ENCODE results near the gene PARP11.
"Not testable (repeated sequence)": the region's sequence is repeated elsewhere in the genome, so short reads cannot be mapped to it uniquely, and the experiment has no call there.

PARP11 gene

DNA sequence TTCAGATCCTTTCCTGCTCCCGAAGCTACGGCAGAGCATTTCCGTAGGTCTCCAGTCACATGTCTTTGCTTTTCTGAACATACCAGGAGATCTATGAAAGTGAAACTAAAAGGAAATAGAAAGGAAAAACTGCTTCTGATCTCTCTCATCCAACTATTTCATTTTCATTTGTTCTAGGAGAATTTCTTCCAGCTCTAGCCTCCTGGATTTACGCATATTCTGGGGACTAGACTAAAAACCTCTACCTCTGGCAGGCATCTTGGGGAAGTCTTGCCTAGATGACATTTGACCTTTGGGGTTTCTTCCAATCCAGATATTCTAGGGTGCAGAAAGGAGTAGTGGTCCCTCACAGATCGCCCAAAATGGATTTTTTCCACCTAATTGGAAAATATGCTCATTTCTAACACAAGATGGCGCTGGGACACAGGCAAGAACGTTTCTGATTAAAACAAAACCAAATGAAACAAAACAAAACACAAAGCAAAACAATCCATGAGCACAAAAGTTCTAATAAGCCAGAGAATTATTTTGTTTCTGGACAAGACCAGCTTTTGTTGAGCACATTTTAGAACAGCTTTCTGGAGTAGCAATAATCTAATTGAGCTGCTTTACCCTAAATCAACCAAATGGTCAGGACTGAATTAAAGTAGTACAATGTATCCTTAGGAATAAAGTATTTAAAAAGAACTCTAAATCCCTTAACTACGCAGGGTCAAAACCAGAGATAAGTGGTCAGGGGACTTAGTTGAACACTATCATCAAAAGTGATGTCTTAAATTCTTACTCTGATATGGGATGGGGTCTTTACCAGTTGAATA is 12.3 kb upstream of the PARP11 start:
- peak overlapping the region in 4 of 7 experiments; percentile 9 to 29 (median 15) for H3K4me3 ChIP-seq
- H3K27ac ChIP-seq: peak overlapping the region in 13 of 21 experiments; percentile 22 to 80 (median 49)

GRCh38 chr12:3884671-3885070 is 11.5 kb upstream of the PARP11 start:
- Histone ChIP-seq H3K4me3 (peak overlapping the region in 1 of 7 experiments; percentile 29), H3K27ac (peak overlapping the region in 5 of 21 experiments; percentile 39 to 63 (median 47))

- Histone ChIP-seq H3K27ac (no peak overlapping the region), H3K4me3 (no peak overlapping the region)
Observed at GRCh38 chr12:3882896-3883564, 9.8 kb upstream of the PARP11 start.

- H3K4me3 ChIP-seq: no peak overlapping the region
Observed at GRCh38 chr12:3882406-3882805, 9.2 kb upstream of the PARP11 start.

GRCh38 chr12:3881281-3881950 is 8.2 kb upstream of the PARP11 start:
- no peak overlapping the region for H3K27ac ChIP-seq
- no peak overlapping the region for H3K4me3 ChIP-seq

More at GRCh38 chr12:3882406-3882805, 9.2 kb upstream of the PARP11 start:
- H3K27ac ChIP-seq: no peak overlapping the region

- no peak overlapping the region for H3K4me3 ChIP-seq
- H3K27ac ChIP-seq: no peak overlapping the region
Observed at GRCh38 chr12:3879846-3880245, 6.6 kb upstream of the PARP11 start.

GRCh38 chr12:3871356-3871755 is 1.8 kb downstream of the PARP11 start:
- peak overlapping the region in 1 of 7 experiments; percentile 70 for H3K4me3 ChIP-seq
- H3K27ac ChIP-seq: peak overlapping the region in 2 of 21 experiments; percentile 29 to 95

- H3K4me3 ChIP-seq: peak overlapping the region in 2 of 7 experiments; percentile 5 to 7
- peak overlapping the region in 10 of 21 experiments; percentile 8 to 83 (median 52) for H3K27ac ChIP-seq
Observed at GRCh38 chr12:3869865-3870264, 3.3 kb downstream of the PARP11 start.

DNA sequence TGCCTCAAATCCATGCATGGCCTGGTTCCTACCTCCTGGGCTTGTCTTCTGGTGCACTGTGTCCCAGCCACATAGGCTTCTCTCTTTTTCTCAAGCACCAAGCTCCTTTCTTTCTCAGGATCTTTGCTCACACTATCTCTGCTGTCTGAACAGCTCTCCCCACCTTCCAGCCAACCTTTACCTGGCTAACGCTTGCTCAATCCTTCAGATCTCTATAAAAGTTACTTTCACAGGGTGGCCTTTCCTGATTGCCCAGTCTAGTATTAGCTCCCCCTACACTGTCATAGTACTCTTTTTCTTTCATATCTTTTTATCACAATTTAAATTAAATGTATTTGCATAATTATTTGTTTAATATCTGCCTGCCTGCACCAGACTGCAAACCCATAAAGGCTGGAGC is 3.8 kb downstream of the PARP11 start:
- H3K27ac ChIP-seq: peak overlapping the region in 7 of 21 experiments; percentile 14 to 83 (median 50)
- peak overlapping the region in 1 of 7 experiments; percentile 7 for H3K4me3 ChIP-seq

- Histone ChIP-seq H3K27ac (no peak overlapping the region), H3K4me3 (no peak overlapping the region)
Observed at GRCh38 chr12:3863756-3864155, 9.4 kb downstream of the PARP11 start.

DNA sequence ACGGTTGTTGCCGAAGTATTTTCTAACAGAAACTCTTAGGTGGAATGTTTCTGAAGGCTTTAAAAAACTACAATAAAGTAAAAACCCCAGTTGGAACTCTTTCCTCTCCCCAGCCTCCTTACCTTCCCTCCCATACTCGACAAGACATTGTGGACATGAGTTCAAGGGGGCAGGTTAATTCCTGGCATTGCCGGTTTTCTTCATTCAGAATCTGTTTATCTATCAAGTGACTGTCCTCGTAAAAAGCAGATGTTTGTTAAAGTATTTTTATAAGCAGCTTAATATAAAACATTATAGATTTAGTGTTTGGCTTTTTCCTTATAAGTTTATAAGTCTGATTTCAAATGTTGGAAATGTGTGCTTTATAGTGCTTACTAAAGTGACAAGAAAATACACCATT is 30.7 kb downstream of the PARP11 start:
- no peak overlapping the region for H3K4me3 ChIP-seq
- no peak overlapping the region for H3K27ac ChIP-seq

GRCh38 chr12:3841783-3842182 is 31.4 kb downstream of the PARP11 start:
- no peak overlapping the region for H3K4me3 ChIP-seq
- H3K27ac ChIP-seq: no peak overlapping the region

- H3K4me3 ChIP-seq, H3K27ac ChIP-seq: not testable (repeated sequence)
Observed at GRCh38 chr12:3840833-3841232, 32.4 kb downstream of the PARP11 start.

GRCh38 chr12:3839745-3840144 is 33.5 kb downstream of the PARP11 start:
- H3K4me3 ChIP-seq: not testable (repeated sequence)

GRCh38 chr12:3838701-3839548 is 34.3 kb downstream of the PARP11 start:
- peak overlapping the region in 6 of 7 experiments; percentile 6 to 36 (median 26) for H3K4me3 ChIP-seq

More at GRCh38 chr12:3839745-3840144, 33.5 kb downstream of the PARP11 start:
- H3K27ac ChIP-seq: not testable (repeated sequence)

GRCh38 chr12:3838076-3838475 is 35.1 kb downstream of the PARP11 start:
- Histone ChIP-seq H3K27ac (no peak overlapping the region), H3K4me3 (no peak overlapping the region)

More at GRCh38 chr12:3838701-3839548, 34.3 kb downstream of the PARP11 start:
- not testable (repeated sequence) for H3K27ac ChIP-seq

- Histone ChIP-seq H3K4me3 (no peak overlapping the region), H3K27ac (no peak overlapping the region)
Observed at GRCh38 chr12:3837049-3837448, 36.1 kb downstream of the PARP11 start.

- Histone ChIP-seq H3K4me3 (no peak overlapping the region), H3K27ac (no peak overlapping the region)
Observed at GRCh38 chr12:3836641-3837040, 36.6 kb downstream of the PARP11 start.

DNA sequence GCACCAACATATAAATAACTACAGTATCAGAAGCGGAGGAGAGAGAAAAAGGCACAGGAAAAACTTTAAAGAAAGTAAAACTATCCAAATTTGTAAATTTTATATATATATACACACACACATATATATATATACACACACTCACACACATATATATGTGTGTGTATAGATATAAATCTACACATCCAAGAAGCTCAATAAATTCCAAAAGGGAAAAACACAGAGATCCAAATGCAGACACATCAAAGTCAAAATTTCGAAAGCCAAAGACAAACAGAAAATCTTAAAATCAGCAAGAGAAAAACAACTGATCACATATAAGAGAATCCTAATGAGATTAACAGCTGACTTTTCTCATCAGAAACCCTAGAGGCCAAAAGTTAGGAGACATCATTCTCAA is 37.3 kb downstream of the PARP11 start:
- no peak overlapping the region for H3K4me3 ChIP-seq
- no peak overlapping the region for H3K27ac ChIP-seq
